DMS53 treated with DMSO at 0.1 percent for 48 hours (cell line): ENCODE data around the gene ZBTB17.

ENCODE experiments used
- DNase-seq: peaks from one replicate; lab custom pipeline; 2025; ENCODE audit not compliant: unreplicated experiment; lab: John Stamatoyannopoulos, UW

ZBTB17 gene

DNA sequence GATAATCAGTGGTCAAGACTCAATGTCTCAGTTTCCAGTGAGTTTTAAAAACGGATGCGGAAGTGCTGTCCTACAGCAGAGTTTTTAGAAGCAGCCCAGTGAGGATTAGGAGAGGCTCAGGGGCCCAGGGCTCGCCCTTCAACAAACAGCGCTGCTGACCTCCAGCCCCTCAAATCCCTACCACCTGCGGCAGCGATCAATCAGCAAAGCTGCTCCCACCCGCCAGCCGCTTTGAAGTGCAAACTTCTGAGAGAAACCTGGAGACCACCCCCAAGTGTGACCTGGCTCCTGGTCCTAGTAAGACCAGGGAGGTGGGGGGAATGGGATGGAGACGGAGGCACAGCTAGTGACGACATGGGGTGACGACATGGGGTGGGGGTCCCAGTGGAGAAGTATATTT is 14.4 kb downstream of the ZBTB17 start:
- DNase-seq, result no peak

DNA sequence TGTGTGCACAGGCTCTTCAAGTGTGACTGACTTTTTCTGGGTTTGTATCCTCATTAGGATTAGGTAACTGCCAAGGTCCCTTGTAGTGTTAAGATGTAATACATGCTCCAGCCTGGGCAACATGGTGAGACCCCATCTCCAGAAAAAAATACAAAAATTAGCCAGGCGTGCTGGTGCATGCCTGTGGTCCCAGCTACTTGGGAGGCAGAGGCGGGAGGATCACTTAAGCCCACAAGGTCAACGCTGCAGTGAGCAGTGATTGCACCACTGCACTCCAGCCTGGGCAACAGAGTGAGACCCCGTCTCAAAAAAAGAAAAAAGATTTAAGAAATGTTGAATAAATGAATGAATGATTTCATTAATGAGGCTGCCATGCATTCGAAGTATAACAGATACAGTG is 15.1 kb downstream of the ZBTB17 start:
- no peak for DNase-seq

GRCh38 chr1:15959827-15960446 is 16.0 kb downstream of the ZBTB17 start:
- no peak for DNase-seq

GRCh38 chr1:15959424-15959823 is 16.5 kb downstream of the ZBTB17 start:
- DNase-seq, result no peak

DNA sequence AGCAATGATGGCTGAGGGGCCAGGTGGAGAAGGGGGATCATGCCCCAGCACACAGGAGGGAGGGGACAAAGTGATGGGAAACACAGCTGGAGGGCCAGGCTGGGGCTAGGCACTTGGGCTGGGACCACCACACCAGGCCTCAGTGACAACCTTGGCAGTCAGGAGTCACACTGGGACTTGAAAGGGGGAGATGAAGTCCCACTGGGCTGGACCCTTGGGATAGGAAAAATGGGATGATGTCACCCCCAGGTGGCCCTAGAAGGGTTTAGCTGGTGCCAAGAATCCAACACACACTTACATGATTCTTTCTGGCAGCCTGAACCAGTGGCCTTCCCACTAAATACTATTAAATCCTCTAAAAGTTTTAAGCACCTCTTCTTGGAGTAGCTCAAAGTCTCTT is 17.1 kb downstream of the ZBTB17 start:
- DNase-seq, result no peak

DNA sequence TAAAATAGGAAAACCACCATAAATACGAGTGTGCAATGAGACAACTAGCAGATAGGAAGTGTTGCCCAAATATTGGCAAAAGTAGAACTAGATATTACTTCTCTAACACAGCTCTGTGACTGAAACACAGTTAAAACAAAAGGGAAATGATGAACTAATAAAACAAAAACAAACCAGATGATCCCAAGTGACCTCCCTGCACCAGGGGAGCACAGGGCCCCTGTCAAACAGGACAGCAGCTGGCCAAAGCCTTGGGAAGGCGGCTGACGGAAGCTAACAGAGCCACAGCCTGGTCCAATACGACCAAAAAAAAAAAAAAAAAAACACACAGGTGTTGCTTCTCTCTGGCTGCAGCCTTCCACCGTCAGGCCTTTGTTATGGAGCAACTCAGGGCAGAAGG is 17.8 kb downstream of the ZBTB17 start:
- DNase-seq, result no peak

- no peak for DNase-seq
These were observed 18.4 kb downstream of the ZBTB17 start for GRCh38 chr1:15957221-15958095.

- DNase-seq, result no peak
These were observed 19.8 kb downstream of the ZBTB17 start for GRCh38 chr1:15956150-15956549.

DNA sequence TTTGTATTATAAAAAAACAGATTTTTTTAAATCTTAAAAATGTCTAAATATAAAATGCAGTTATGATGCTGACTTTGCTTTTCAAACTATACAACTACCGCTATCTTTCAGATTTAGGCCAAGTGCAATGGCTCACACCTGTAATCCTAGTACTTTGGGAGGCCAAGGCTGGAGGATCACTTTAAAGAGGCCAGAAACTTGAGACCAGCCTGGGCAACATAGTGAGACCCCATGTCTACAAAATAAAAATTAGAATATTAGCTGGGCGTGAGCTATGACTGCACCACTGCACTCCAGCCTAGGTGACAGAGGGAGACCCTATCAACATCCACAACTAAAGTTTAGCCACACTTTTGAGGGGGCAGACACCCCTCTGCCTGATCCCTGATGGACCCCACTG is 20.3 kb downstream of the ZBTB17 start:
- no peak for DNase-seq

- no peak for DNase-seq
These were observed 21.6 kb downstream of the ZBTB17 start for GRCh38 chr1:15954316-15954715.

DNA sequence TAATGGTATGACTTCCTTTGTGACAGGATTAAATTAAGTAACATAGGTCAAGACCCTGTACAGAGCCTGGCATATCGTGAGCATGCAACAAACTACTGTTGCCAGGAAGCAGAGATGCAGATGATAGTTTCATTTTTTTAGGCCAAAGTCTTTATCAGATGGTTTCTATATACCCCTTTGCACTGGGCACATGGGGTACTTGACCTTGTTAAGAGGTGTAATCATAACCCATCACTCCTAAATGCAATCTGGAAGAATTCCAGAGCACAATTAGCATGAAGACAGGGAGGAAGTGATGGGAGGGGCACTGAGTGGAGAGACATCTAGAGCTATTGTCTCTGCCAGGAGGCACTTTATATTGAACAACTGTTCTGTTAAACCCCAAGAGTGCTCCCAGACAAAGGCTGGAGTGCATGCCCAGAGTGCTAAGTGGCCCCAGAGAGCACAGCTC is 22.1 kb downstream of the ZBTB17 start:
- no peak for DNase-seq

GRCh38 chr1:15953294-15953771 is 22.6 kb downstream of the ZBTB17 start:
- no peak for DNase-seq

GRCh38 chr1:15952317-15953258 is 23.3 kb downstream of the ZBTB17 start:
- DNase-seq, result no peak

DNA sequence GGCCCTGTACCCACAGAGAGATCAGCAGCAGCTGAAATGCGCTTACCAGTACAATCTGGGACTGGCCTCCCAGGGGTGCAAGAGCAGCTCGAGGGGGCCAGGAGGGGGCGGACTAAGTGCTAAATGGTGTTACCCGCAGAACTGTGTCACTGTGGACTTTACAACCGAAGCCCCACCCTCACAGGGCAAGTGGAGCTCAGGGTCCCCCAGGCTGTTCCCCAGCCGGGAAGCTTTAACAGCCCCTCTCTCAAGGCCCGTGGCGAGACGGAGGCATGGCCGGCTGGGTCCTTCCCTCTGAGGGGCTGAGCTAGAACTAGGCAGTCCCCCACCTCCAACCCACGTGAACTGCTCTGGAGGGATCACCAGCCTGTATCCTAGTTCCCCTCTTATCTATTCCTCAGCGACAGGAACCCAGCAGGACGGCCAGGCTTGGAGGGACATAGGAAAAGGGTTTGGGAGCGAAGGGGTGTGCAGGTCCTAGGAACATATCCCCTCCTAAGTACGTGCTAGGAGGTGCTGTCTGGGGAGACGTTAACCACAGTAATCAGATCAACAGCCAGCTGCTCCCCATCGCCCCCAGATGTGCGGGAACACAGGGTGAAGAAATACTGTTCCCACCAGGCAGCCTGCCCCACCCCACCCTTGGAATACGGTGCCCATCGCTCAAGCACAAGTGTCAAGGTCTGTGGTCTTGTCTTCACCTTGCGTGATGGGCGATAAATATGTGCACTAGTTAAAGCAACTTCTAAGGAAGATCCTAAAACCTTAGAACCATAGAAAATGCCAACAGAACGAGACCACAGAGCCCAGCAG is 24.4 kb downstream of the ZBTB17 start:
- no peak for DNase-seq

- DNase-seq, result no peak
These were observed 25.1 kb downstream of the ZBTB17 start for GRCh38 chr1:15950763-15951295.

DNA sequence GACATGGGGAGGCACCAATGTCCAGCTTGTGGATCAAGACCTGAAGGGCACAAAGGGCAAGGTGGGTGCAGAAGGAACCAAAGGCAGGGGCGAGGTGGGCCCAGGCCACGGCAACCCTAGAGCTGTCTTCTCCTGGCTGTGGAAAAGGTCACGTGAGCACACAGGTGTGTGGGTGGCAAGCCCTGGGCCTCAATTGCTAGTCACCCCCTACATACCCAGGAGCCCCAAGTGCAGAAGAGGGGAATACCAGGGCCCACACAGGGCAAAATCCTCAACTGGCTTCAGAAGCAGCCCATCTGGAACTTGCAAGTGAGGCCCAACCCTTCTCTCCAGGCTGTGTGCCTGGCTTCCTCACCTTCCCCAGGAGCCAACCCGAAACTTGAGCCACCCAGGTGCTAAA is 25.6 kb downstream of the ZBTB17 start:
- DNase-seq, result no peak

- no peak for DNase-seq
These were observed 26.3 kb downstream of the ZBTB17 start for GRCh38 chr1:15949453-15950245.

- DNase-seq, result no peak
These were observed 27.1 kb downstream of the ZBTB17 start for GRCh38 chr1:15948595-15949452.
